Measurements from ENCODE around the gene MYRF. TPM values are rescaled to one million over a fixed set of nuclear protein-coding genes. Genes with fewer than 3 reads are reported as not detected.

Gene MYRF
- total and polyA plus RNA-seq, 2 of the 13 experiments (the other 11 are each of a cell fraction or from before 2014, with no cell fraction given), result 10.2 to 25.9 TPM

GRCh38 chr11:61769169-61769920 lies 16.9 kb downstream of the MYRF start (continued):
- TF ChIP-seq ZNF407 (CRISPR knock-in tag; IDR thresholded peaks at IDR 0.05; ENCODE audit: not compliant biosample characterization), result no peak
- no peak for TF ChIP-seq REL (CRISPR knock-in tag; conservative IDR thresholded peaks at IDR 0.05)
- no peak for TF ChIP-seq MXD1 (CRISPR knock-in tag; IDR thresholded peaks at IDR 0.05)
- no peak for TF ChIP-seq PITX1 (CRISPR knock-in tag; IDR thresholded peaks at IDR 0.05)
- no peak for TF ChIP-seq KLF13 (CRISPR knock-in tag; IDR thresholded peaks at IDR 0.05)
- no peak for TF ChIP-seq ZXDC (CRISPR knock-in tag; IDR thresholded peaks at IDR 0.05)
- TF ChIP-seq ZNF784 (CRISPR knock-in tag; IDR thresholded peaks at IDR 0.05; ENCODE audit: borderline replicate concordance), result peak; percentile 58; the same call in 1 of the 2 replicates
- TF ChIP-seq SOX6 (IDR thresholded peaks at IDR 0.05), result no peak
- TF ChIP-seq SOX6 (CRISPR knock-in tag; IDR thresholded peaks at IDR 0.05), result peak; percentile 97
- TF ChIP-seq CTCF (CRISPR knock-in tag; IDR thresholded peaks at IDR 0.05), result peak; percentile 85
- peak; percentile 21 for TF ChIP-seq MAX (IDR thresholded peaks at IDR 0.05)

All from HepG2 (cell line).